ENCODE results near the gene RAB11FIP3.

RAB11FIP3 gene

GRCh38 chr16:540645-541340 is 115.3 kb downstream of the RAB11FIP3 start:
- no peak overlapping the region for H3K9ac ChIP-seq (ENCODE audit: low read depth, low read length)
- H3K4me3 ChIP-seq (ENCODE audit: low read depth, low read length) = no peak overlapping the region
- no peaks in the 10 kb centered on the region for H3K27me3 ChIP-seq (ENCODE audit: control insufficient read depth, insufficient read depth, low read length)
- H3K36me3 ChIP-seq (ENCODE audit: control insufficient read depth, insufficient read depth, low read length) = peaks cover 16% of the 10 kb centered on the region; the same call in 1 of the 2 replicates
- H3K9me3 ChIP-seq (ENCODE audit: control insufficient read depth, insufficient read depth, low read length) = no peaks in the 10 kb centered on the region
- H3K27ac ChIP-seq (ENCODE audit: low read depth, low read length) = no peak overlapping the region
- no peaks in the 10 kb centered on the region for H3K4me1 ChIP-seq (ENCODE audit: control insufficient read depth, insufficient read depth, low read length)

GRCh38 chr16:543301-544164 is 118.1 kb downstream of the RAB11FIP3 start:
- Histone ChIP-seq H3K4me1 (ENCODE audit: control insufficient read depth, insufficient read depth, low read length) (no peaks in the 10 kb centered on the region), H3K27ac (ENCODE audit: low read depth, low read length) (no peak overlapping the region), H3K9ac (ENCODE audit: low read depth, low read length) (no peak overlapping the region), H3K9me3 (ENCODE audit: control insufficient read depth, insufficient read depth, low read length) (no peaks in the 10 kb centered on the region), H3K27me3 (ENCODE audit: control insufficient read depth, insufficient read depth, low read length) (no peaks in the 10 kb centered on the region), H3K36me3 (ENCODE audit: control insufficient read depth, insufficient read depth, low read length) (peaks cover 6% of the 10 kb centered on the region; the same call in 1 of the 2 replicates), H3K4me3 (ENCODE audit: low read depth, low read length) (no peak overlapping the region)

GRCh38 chr16:544517-544916 is 119.1 kb downstream of the RAB11FIP3 start:
- Histone ChIP-seq H3K27me3 (ENCODE audit: control insufficient read depth, insufficient read depth, low read length) (no peaks in the 10 kb centered on the region), H3K4me1 (ENCODE audit: control insufficient read depth, insufficient read depth, low read length) (no peaks in the 10 kb centered on the region), H3K9me3 (ENCODE audit: control insufficient read depth, insufficient read depth, low read length) (no peaks in the 10 kb centered on the region), H3K36me3 (ENCODE audit: control insufficient read depth, insufficient read depth, low read length) (peaks cover 6% of the 10 kb centered on the region; the same call in 1 of the 2 replicates), H3K27ac (ENCODE audit: low read depth, low read length) (no peak overlapping the region), H3K9ac (ENCODE audit: low read depth, low read length) (no peak overlapping the region), H3K4me3 (ENCODE audit: low read depth, low read length) (no peak overlapping the region)

GRCh38 chr16:546909-547770 is 121.7 kb downstream of the RAB11FIP3 start:
- no peak overlapping the region for H3K27ac ChIP-seq (ENCODE audit: low read depth, low read length)
- no peaks in the 10 kb centered on the region for H3K9me3 ChIP-seq (ENCODE audit: control insufficient read depth, insufficient read depth, low read length)
- H3K4me3 ChIP-seq (ENCODE audit: low read depth, low read length) = no peak overlapping the region
- H3K9ac ChIP-seq (ENCODE audit: low read depth, low read length) = no peak overlapping the region
- peaks cover 13% of the 10 kb centered on the region for H3K36me3 ChIP-seq (ENCODE audit: control insufficient read depth, insufficient read depth, low read length)
- H3K27me3 ChIP-seq (ENCODE audit: control insufficient read depth, insufficient read depth, low read length) = no peaks in the 10 kb centered on the region
- no peaks in the 10 kb centered on the region for H3K4me1 ChIP-seq (ENCODE audit: control insufficient read depth, insufficient read depth, low read length)

DNA sequence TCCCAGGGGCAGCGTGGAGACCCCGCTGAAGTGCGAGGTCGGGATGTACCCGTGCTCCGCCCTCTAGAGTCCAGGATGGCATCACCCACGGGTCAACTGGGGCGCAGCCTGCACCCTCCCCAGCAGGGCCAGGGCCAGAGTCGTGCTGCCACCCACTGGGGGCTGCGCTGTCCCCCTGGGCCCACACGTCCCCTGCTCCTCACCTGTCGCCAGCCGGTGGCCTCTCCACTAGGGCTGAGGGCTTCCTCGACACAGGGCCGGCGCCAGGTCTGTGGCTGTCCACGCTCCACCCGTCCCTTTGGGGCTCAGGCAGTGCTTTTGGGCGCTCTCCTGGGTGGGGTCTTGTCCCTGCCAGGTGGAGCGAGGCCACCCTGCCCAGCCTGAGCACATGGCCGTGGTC is 123.1 kb downstream of the RAB11FIP3 start:
- H3K4me3 ChIP-seq (ENCODE audit: low read depth, low read length) = no peak overlapping the region
- H3K27me3 ChIP-seq (ENCODE audit: control insufficient read depth, insufficient read depth, low read length) = no peaks in the 10 kb centered on the region
- H3K27ac ChIP-seq (ENCODE audit: low read depth, low read length) = no peak overlapping the region
- no peaks in the 10 kb centered on the region for H3K4me1 ChIP-seq (ENCODE audit: control insufficient read depth, insufficient read depth, low read length)
- H3K9me3 ChIP-seq (ENCODE audit: control insufficient read depth, insufficient read depth, low read length) = no peaks in the 10 kb centered on the region
- H3K36me3 ChIP-seq (ENCODE audit: control insufficient read depth, insufficient read depth, low read length) = peaks cover 17% of the 10 kb centered on the region
- no peak overlapping the region for H3K9ac ChIP-seq (ENCODE audit: low read depth, low read length)

- no peak overlapping the region for H3K9ac ChIP-seq (ENCODE audit: low read depth, low read length)
- no peak overlapping the region for H3K27ac ChIP-seq (ENCODE audit: low read depth, low read length)
- no peaks in the 10 kb centered on the region for H3K9me3 ChIP-seq (ENCODE audit: control insufficient read depth, insufficient read depth, low read length)
- no peaks in the 10 kb centered on the region for H3K27me3 ChIP-seq (ENCODE audit: control insufficient read depth, insufficient read depth, low read length)
- no peak overlapping the region for H3K4me3 ChIP-seq (ENCODE audit: low read depth, low read length)
- peaks cover 17% of the 10 kb centered on the region for H3K36me3 ChIP-seq (ENCODE audit: control insufficient read depth, insufficient read depth, low read length)
- H3K4me1 ChIP-seq (ENCODE audit: control insufficient read depth, insufficient read depth, low read length) = no peaks in the 10 kb centered on the region
Measured at GRCh38 chr16:549544-550263, 124.3 kb downstream of the RAB11FIP3 start.

DNA sequence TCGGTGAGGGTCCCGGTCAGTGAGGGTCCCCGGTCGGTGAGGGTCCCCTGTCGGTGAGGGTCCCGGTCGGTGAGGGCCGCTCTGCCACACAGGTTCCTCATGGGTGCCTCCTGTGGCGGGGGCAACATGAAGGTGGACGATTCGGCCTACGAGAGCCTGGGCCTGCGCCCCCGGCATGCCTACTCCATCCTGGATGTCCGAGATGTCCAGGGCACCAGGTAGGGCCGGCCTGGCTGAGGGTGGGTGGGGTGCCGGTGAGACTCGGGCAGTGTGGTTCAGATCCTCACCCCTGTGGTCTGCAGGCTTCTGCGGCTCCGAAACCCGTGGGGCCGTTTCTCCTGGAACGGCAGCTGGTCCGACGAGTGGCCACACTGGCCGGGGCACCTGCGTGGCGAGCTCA is 125.8 kb downstream of the RAB11FIP3 start:
- no peak overlapping the region for H3K27ac ChIP-seq (ENCODE audit: low read depth, low read length)
- no peak overlapping the region for H3K4me3 ChIP-seq (ENCODE audit: low read depth, low read length)
- H3K36me3 ChIP-seq (ENCODE audit: control insufficient read depth, insufficient read depth, low read length) = peaks cover 17% of the 10 kb centered on the region
- H3K27me3 ChIP-seq (ENCODE audit: control insufficient read depth, insufficient read depth, low read length) = no peaks in the 10 kb centered on the region
- H3K9ac ChIP-seq (ENCODE audit: low read depth, low read length) = no peak overlapping the region
- H3K4me1 ChIP-seq (ENCODE audit: control insufficient read depth, insufficient read depth, low read length) = no peaks in the 10 kb centered on the region
- no peaks in the 10 kb centered on the region for H3K9me3 ChIP-seq (ENCODE audit: control insufficient read depth, insufficient read depth, low read length)

DNA sequence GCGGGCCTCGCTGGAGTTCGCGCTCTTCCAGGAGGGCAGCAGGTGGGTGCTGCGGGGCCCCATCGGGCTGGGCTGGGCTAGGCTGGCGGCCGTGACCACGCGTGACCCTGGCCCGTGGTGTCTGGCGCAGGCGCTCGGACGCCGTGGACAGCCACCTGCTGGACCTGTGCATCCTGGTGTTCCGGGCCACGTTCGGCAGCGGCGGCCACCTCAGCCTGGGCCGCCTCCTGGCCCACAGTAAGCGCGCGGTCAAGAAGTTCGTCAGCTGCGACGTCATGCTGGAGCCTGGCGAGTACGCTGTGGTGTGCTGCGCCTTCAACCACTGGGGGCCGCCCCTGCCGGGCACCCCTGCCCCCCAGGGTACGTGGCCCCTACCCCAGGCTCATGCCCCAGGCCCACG is 126.7 kb downstream of the RAB11FIP3 start:
- Histone ChIP-seq H3K4me3 (ENCODE audit: low read depth, low read length) (no peak overlapping the region), H3K9ac (ENCODE audit: low read depth, low read length) (no peak overlapping the region), H3K9me3 (ENCODE audit: control insufficient read depth, insufficient read depth, low read length) (no peaks in the 10 kb centered on the region), H3K36me3 (ENCODE audit: control insufficient read depth, insufficient read depth, low read length) (peaks cover 17% of the 10 kb centered on the region), H3K27ac (ENCODE audit: low read depth, low read length) (no peak overlapping the region), H3K4me1 (ENCODE audit: control insufficient read depth, insufficient read depth, low read length) (no peaks in the 10 kb centered on the region), H3K27me3 (ENCODE audit: control insufficient read depth, insufficient read depth, low read length) (no peaks in the 10 kb centered on the region)

- no peaks in the 10 kb centered on the region for H3K4me1 ChIP-seq (ENCODE audit: control insufficient read depth, insufficient read depth, low read length)
- peaks cover 14% of the 10 kb centered on the region for H3K36me3 ChIP-seq (ENCODE audit: control insufficient read depth, insufficient read depth, low read length)
- H3K27me3 ChIP-seq (ENCODE audit: control insufficient read depth, insufficient read depth, low read length) = peaks cover 4% of the 10 kb centered on the region
- no peak overlapping the region for H3K9ac ChIP-seq (ENCODE audit: low read depth, low read length)
- no peaks in the 10 kb centered on the region for H3K9me3 ChIP-seq (ENCODE audit: control insufficient read depth, insufficient read depth, low read length)
- H3K27ac ChIP-seq (ENCODE audit: low read depth, low read length) = no peak overlapping the region
- H3K4me3 ChIP-seq (ENCODE audit: low read depth, low read length) = no peak overlapping the region
Measured at GRCh38 chr16:553601-554296, 128.3 kb downstream of the RAB11FIP3 start.

GRCh38 chr16:554297-554621 is 128.8 kb downstream of the RAB11FIP3 start:
- H3K9ac ChIP-seq (ENCODE audit: low read depth, low read length) = no peak overlapping the region
- no peaks in the 10 kb centered on the region for H3K9me3 ChIP-seq (ENCODE audit: control insufficient read depth, insufficient read depth, low read length)
- H3K27ac ChIP-seq (ENCODE audit: low read depth, low read length) = no peak overlapping the region

More at GRCh38 chr16:554297-554621, 128.8 kb downstream of the RAB11FIP3 start:
- peaks cover 10% of the 10 kb centered on the region for H3K27me3 ChIP-seq (ENCODE audit: control insufficient read depth, insufficient read depth, low read length)
- no peak overlapping the region for H3K4me3 ChIP-seq (ENCODE audit: low read depth, low read length)
- H3K36me3 ChIP-seq (ENCODE audit: control insufficient read depth, insufficient read depth, low read length) = peaks cover 14% of the 10 kb centered on the region
- no peaks in the 10 kb centered on the region for H3K4me1 ChIP-seq (ENCODE audit: control insufficient read depth, insufficient read depth, low read length)
